Spleen (tissue), 11 donors: ENCODE measurements around the gene ATM. TPM values are rescaled to one million over a fixed set of nuclear protein-coding genes. Genes with fewer than 3 reads are reported as not detected.

Experiments
- DNase-seq: peaks from one replicate; pipeline ENCODE4 v3.0.0-alpha.2; 2020
- H3K27ac ChIP-seq, 8 donors: fragments of 200-600 bp; sonication (generic) in 7 of 8; 1 replicate in 4 of 8; 2 replicates in 4 of 8; pipeline versions ENCODE4 v1.5.0 to v1.8.0; 2016 to 2021; ENCODE audit warnings: inconsistent platforms in 4 of 8, mild to moderate bottlenecking in 4 of 8, moderate library complexity in 1 of 8
- H3K27me3 ChIP-seq, 7 donors: fragments of 200-600 bp; sonication (generic) in 6 of 7; replicated peaks in 1 of 7; 1 replicate in 4 of 7; 2 replicates in 3 of 7; pipeline versions ENCODE4 v1.5.0 to v1.8.0; 2016 to 2021; ENCODE audit warnings: inconsistent platforms in 3 of 7, mild to moderate bottlenecking in 1 of 7
- H3K36me3 ChIP-seq, 6 donors: fragments of 200-600 bp; sonication (generic) in 5 of 6; 1 replicate in 4 of 6; 2 replicates in 2 of 6; pipeline versions ENCODE4 v1.5.0 to v1.8.0; 2016 to 2021; ENCODE audit warnings: inconsistent platforms in 2 of 6
- H3K4me1 ChIP-seq, 6 donors: fragments of 200-600 bp; sonication (generic) in 5 of 6; 1 replicate in 3 of 6; 2 replicates in 3 of 6; pipeline versions ENCODE4 v1.5.0 to v1.8.0; 2016 to 2021; ENCODE audit warnings: inconsistent platforms in 3 of 6
- H3K4me3 ChIP-seq, 8 donors: fragments of 200-600 bp; sonication (generic) in 7 of 8; 1 replicate in 4 of 8; 2 replicates in 4 of 8; pipeline versions ENCODE4 v1.5.0 to v1.8.0; 2016 to 2021; ENCODE audit warnings: inconsistent platforms in 4 of 8, mild to moderate bottlenecking in 4 of 8, moderate library complexity in 2 of 8
- H3K9me3 ChIP-seq, 8 donors: fragments of 200-600 bp; sonication (generic) in 7 of 8; 1 replicate in 4 of 8; 2 replicates in 4 of 8; pipeline versions ENCODE4 v1.5.0 to v1.8.0; 2016 to 2021; ENCODE audit warnings: inconsistent platforms in 4 of 8
- POLR2A ChIP-seq, 3 donors: fragments of 450-650 bp; IDR thresholded peaks; one replicate each; pipeline ENCODE4 v1.5.1; 2017; ENCODE audit warnings: antibody characterized with exemption in 3 of 3, mild to moderate bottlenecking in 1 of 3
- POLR2AphosphoS5 ChIP-seq, 3 donors: sonication (generic); formaldehyde crosslinking; IDR thresholded peaks; one replicate each; pipeline ENCODE4 v1.5.1; 2017; ENCODE audit warnings: antibody characterized with exemption in 3 of 3
- WGBS, 5 donors: extraction: QIAGEN DNeasy Blood & Tissue Kit in 3 of 5; methylation state at CpG; one replicate each; pipeline versions ENCODE4 v1.1.5 to v1.1.7; 2013 to 2018; 5-methylcytosine and 5-hydroxymethylcytosine counted together
- intact Hi-C: fragments of 100-400 bp; cut with DNase I; formaldehyde crosslinking; loops from one replicate; pipeline ENCODE4 v1.15.0; 2023; ENCODE audit warnings: low total_unique reads
- polyA plus RNA-seq, 3 donors: library from polyadenylated mRNA; stranded (reverse); fragments of 200-250 nt; gene quantifications; one replicate each; pipeline ENCODE4 v1.2.1, GENCODE V29; 2013
- total RNA-seq, 7 donors: library from RNA; depleted of rRNA in 3 of 7; stranded (reverse); fragments of >200 nt in 3 of 7; fragmentation: NEBNext Ultra II Directional in 4 of 7; extraction: Animal tissue kit (Norgen Biotek cat#: 25700) in 4 of 7; gene quantifications; one replicate each; pipeline versions ENCODE4 v1.1.0 to v1.2.1, GENCODE V29; 2016 to 2021
- TF ChIP-seq, protein P1 (sequence below), 11 experiments: fragments of 200-600 bp in 7 of 11; fragments of 450-650 bp in 4 of 11; sonication (generic) in 4 of 11; IDR thresholded peaks in 8 of 11; conservative IDR thresholded peaks in 3 of 11; 1 replicate in 7 of 11; 2 replicates in 4 of 11; pipeline versions ENCODE4 v1.4.0 to v1.8.0; 2016 to 2021; ENCODE audit warnings: antibody characterized with exemption in 11 of 11, inconsistent platforms in 4 of 11, mild to moderate bottlenecking in 1 of 11
- donor health status: healthy with polysubstance abuse.
- donor health status: DM: no; HTN: no; CAD: no; lungs with moderate emphysema.
- donor health status: DM: no; HTN: no; CAD: no.
- donor health status: Bipolar disorder and iron deficiency.
- donor health status: healthy.
- donor health status: DM: no; HTN: no; CAD: no.
- donor health status: DM: yes; HTN: yes; CAD: no.

The ATM gene
- total and polyA plus RNA-seq, 10 donors, result 33.1 to 408 (median 228) TPM

DNA sequence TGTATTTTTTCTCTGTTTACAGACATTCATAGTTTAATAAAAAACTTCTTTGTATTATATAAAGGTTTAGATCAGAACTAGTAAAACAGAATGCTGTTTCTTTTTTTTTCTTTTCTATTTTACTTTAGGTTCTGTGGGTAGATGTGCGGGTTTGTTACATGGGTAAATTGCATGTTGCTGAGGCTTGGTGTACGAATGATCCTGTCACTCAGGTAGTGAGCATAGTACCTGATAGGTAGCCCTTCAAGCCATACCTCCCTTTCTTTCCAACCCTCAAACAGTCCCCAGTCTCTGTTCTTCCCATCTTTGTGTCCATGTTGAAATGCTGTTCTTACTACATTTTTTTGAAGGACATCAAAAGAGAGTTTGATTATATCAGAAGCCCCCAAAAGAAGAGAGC lies 3.2 kb downstream of the ATM start:
- intact Hi-C loops, result loop anchor here (10.0 kb wide), 1 partner anchor 61 kb away; no protein-coding TSS in a partner anchor

DNA sequence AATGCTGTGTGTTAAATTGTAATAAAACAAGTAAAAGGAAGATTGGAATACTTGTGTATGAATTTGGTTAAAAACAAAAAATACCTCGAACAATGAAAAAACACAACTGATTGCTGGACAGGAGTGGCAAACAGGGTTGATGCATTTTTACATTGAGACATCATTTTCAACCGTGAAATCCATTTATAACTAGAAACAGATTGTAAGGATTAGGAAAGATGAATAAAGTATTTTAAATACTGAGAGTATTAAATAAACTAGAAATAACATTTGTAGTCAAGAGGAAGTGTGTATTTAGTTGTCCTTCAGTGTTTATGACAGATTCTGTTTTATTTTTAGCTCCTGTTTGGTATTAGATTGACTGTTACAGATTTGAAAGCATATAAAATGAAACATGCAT lies 5.4 kb downstream of the ATM start:
- intact Hi-C loops, result loop anchor here (10.0 kb wide), 1 partner anchor 63 kb away; no protein-coding TSS in a partner anchor
- Histone ChIP-seq H3K36me3 (peaks cover 0 to 72% (median 48%) of the 10 kb centered on the region in 6 donors), H3K27ac (peak overlapping the region in 7 of 8 donors; percentile 19 to 99 (median 35)), H3K4me3 (no peak overlapping the region), H3K27me3 (no peaks in the 10 kb centered on the region), H3K9me3 (no peaks in the 10 kb centered on the region), H3K4me1 (peaks cover 15 to 95% (median 56%) of the 10 kb centered on the region in 6 donors)
- DNase-seq, result no peak
- TF ChIP-seq POLR2AphosphoS5 (IDR thresholded peaks at IDR 0.05), result no peak
- no peak for TF ChIP-seq POLR2A (IDR thresholded peaks at IDR 0.05)
- 70 to 82% (median 78%) methylated on average over 2 of the region's 2 CpGs for WGBS, 5 donors

More for the DNA sequence above, 3.2 kb downstream of the ATM start:
- Histone ChIP-seq H3K27ac (peak overlapping the region; percentile 94 to 99 (median 98)), H3K4me3 (peak overlapping the region in 5 of 8 donors; percentile 75 to 91 (median 87)), H3K27me3 (no peaks in the 10 kb centered on the region), H3K9me3 (no peaks in the 10 kb centered on the region), H3K36me3 (peaks cover 0 to 49% (median 27%) of the 10 kb centered on the region in 6 donors), H3K4me1 (peaks cover 15 to 87% (median 57%) of the 10 kb centered on the region in 6 donors)
- DNase-seq, result no peak
- TF ChIP-seq, protein P1, sequence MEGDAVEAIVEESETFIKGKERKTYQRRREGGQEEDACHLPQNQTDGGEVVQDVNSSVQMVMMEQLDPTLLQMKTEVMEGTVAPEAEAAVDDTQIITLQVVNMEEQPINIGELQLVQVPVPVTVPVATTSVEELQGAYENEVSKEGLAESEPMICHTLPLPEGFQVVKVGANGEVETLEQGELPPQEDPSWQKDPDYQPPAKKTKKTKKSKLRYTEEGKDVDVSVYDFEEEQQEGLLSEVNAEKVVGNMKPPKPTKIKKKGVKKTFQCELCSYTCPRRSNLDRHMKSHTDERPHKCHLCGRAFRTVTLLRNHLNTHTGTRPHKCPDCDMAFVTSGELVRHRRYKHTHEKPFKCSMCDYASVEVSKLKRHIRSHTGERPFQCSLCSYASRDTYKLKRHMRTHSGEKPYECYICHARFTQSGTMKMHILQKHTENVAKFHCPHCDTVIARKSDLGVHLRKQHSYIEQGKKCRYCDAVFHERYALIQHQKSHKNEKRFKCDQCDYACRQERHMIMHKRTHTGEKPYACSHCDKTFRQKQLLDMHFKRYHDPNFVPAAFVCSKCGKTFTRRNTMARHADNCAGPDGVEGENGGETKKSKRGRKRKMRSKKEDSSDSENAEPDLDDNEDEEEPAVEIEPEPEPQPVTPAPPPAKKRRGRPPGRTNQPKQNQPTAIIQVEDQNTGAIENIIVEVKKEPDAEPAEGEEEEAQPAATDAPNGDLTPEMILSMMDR (IDR thresholded peaks at IDR 0.05 in 8 of 11, conservative IDR thresholded peaks at IDR 0.05 in 3 of 11), result no peak
- TF ChIP-seq POLR2AphosphoS5 (IDR thresholded peaks at IDR 0.05) (no peak), POLR2A (IDR thresholded peaks at IDR 0.05) (no peak)
- 78 to 86% (median 81%) methylated on average over 2 of the region's 2 CpGs for WGBS, 5 donors

DNA sequence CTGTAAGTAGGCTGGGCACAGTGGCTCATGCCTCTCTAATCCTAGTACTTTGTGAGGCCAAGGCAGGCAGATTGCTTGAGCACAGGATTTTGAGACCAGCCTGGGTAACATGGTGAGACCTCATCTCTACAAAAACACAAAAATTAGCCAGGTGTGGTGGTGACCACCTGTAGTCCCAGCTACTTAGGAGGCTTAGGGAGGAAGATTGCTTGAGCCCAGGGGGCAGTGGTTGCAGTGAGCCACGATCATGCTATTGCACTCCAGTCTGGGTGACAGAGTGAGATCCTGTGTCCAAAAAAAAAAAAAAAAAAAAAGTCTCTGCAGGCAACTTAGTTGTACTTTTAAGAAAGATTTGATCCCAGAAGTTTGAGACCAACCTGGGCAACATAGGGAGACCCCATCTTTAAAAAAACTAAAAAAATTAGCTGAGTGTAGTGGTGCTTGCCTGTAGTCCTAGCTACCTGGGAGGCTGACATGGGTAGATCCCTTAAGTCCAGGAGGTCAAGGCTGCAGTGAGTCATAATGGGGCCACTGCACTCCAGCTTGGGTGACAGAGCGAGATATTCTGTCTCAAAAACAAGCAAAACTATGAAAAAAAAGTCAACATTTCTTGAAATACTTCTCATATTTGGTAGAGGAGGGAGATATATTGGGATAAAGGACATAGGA lies 10.5 kb downstream of the ATM start:
- no peak for DNase-seq
- intact Hi-C loops, result no loop called here
- Histone ChIP-seq H3K9me3 (no peaks in the 10 kb centered on the region), H3K27me3 (no peaks in the 10 kb centered on the region), H3K4me1 (peaks cover 11 to 96% (median 48%) of the 10 kb centered on the region in 6 donors), H3K4me3 (no peak overlapping the region), H3K36me3 (peaks cover 0 to 100% (median 50%) of the 10 kb centered on the region in 6 donors), H3K27ac (peak overlapping the region in 6 of 8 donors; percentile 17 to 91 (median 57))
- TF ChIP-seq POLR2AphosphoS5 (IDR thresholded peaks at IDR 0.05) (no peak), POLR2A (IDR thresholded peaks at IDR 0.05) (no peak)
- TF ChIP-seq, protein P1 (IDR thresholded peaks at IDR 0.05 in 8 of 11, conservative IDR thresholded peaks at IDR 0.05 in 3 of 11), result no peak
- 89 to 98% (median 94%) methylated on average over 2 of the region's 2 CpGs for WGBS, 5 donors

DNA sequence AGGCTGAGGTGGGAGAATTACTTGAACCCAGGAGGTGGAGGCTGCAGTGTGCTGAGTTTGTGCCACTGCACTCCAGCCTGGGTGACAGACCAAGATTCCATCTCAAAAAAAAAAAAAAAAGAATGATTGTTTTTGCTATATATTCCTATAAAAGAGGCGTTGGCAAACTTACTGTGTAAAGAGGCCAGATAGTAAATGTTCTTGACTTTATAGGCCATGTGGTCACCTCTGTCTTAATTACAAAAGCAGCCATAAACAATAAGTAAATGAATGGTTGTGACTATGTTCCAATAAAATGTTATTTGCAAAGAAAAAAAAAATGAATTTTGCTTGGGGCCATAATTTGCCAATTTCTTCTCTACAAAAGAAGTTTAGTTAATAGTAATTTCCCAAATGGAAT lies 12.3 kb downstream of the ATM start:
- DNase-seq, result no peak
- peaks cover 6 to 96% (median 53%) of the 10 kb centered on the region in 6 donors for H3K4me1 ChIP-seq
- WGBS, 5 donors, result 90 to 96% (median 93%) methylated on average over 1 of the region's 1 CpG
- H3K4me3 ChIP-seq, result no peak overlapping the region
- H3K36me3 ChIP-seq, result peaks cover 0 to 98% (median 41%) of the 10 kb centered on the region in 6 donors
- intact Hi-C loops, result no loop called here
- no peaks in the 10 kb centered on the region for H3K27me3 ChIP-seq
- peak overlapping the region; percentile 40 to 91 (median 87) for H3K27ac ChIP-seq
- no peaks in the 10 kb centered on the region for H3K9me3 ChIP-seq
- no peak for TF ChIP-seq POLR2A (IDR thresholded peaks at IDR 0.05)
- no peak for TF ChIP-seq POLR2AphosphoS5 (IDR thresholded peaks at IDR 0.05)
- TF ChIP-seq, protein P1 (IDR thresholded peaks at IDR 0.05 in 8 of 11, conservative IDR thresholded peaks at IDR 0.05 in 3 of 11), result no peak
